Activated naive CD4-positive, alpha-beta T cell treated with anti-CD3 and anti-CD28 coated beads, Interleukin-2, amount 50 U/mL, for 72 hours (primary cell): Measurements from ENCODE around the gene BCR. TPM values are rescaled to one million over a fixed set of nuclear protein-coding genes. Genes with fewer than 3 reads are reported as not detected.

Experiments used
- ATAC-seq, 2 donors: fragments of 150-1000 bp; cut with Tn5 transposase; 2 replicates each; pipeline ENCODE4 v1.10.0; 2021; ENCODE audit warnings: mild to moderate bottlenecking in 2 of 2, moderate library complexity in 2 of 2
- DNase-seq, 2 donors: peaks; one replicate each; pipeline ENCODE4 v3.0.0; 2021 to 2022; ENCODE audit warnings: low spot score in 2 of 2
- H3K27ac Mint-ChIP-seq, 2 donors: one replicate each; pipeline ENCODE4 v1.8.0; 2022; ENCODE audit warnings: mild to moderate bottlenecking in 2 of 2, mixed read lengths in 2 of 2
- H3K36me3 Mint-ChIP-seq, 2 donors: one replicate each; pipeline ENCODE4 v1.8.0; 2022; ENCODE audit warnings: mixed read lengths in 2 of 2
- H3K9me3 Mint-ChIP-seq, 2 donors: one replicate each; pipeline ENCODE4 v1.8.0; 2022; ENCODE audit warnings: mixed read lengths in 2 of 2
- total RNA-seq, 2 donors: library from RNA; stranded (reverse); gene quantifications; one replicate each; pipeline ENCODE4 v1.2.3, GENCODE V29; 2022

The BCR gene
- total RNA-seq, 2 donors from 2014 or later, result 44.9 to 63.7 TPM

DNA sequence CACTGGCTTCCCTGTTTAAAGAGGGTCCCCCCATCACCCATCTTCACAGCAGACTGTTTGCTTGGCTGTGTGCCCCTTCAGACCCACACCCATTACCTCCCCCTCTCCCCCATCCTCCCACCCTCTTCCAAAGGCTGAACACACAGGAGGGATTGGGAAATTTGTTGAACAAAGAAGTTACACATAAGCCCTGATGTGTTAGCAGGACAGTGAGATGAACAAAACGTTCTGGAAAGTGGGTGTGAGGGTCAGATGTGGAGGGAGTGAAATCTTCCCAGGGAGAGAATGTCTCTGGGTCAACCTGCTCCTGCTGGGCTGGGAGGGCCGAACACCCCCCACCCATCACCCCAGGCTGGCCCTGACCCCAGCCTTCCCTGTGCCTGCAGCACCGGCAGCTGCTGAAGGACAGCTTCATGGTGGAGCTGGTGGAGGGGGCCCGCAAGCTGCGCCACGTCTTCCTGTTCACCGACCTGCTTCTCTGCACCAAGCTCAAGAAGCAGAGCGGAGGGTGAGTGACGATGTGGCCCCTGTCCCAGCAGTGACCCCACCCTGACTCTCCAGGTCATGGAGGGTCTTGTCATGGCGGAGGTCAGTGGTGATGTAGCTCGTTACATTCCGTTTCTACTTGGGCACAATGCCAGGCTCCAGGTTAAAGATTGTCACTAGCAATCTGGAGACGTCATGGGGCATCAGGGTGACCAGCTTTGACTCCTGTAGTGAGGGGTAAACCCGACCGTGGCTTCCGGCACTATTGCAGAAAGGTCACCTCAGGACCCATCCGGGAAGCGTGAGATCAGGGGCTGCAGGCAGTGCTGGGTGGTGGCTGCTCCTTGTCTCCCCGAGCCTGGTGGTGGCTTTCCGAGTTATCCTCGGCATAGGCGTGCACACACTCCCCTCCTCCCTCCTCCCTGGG lies 103.5 kb downstream of the BCR start:
- no peaks in the 10 kb centered on the region for H3K9me3 Mint-ChIP-seq
- ATAC-seq (no peak), DNase-seq (no peak)
- H3K36me3 Mint-ChIP-seq, result no peaks in the 10 kb centered on the region
- H3K27ac Mint-ChIP-seq, result no peak overlapping the region

DNA sequence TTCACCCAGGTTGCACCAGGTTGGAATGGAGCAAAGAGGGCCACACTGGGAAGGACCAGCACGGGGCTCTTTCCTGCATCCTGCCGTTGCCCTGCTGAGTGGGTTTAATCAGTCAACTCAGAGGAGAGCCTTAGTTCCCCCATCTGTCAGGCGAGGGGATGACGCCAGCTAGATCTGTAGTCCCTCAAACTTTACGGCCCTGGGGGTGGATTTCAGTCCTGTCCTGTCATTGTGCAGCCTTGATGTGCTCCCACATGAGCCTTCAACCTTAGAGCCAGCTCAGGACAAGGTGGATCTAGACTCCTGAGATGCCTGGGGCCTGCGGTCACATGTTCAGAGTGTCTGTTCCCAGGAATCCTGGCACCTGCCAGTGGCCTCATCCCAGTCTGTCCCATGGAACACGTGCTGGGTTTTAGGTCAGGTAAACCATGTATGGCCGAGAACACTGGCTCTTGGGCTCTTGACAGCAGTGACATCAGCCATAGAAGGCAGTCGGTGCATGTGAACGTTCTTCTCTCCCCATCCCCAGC lies 104.3 kb downstream of the BCR start:
- ATAC-seq (no peak), DNase-seq (no peak)
- Mint-ChIP-seq H3K27ac (peak overlapping the region in 1 of 2 donors; percentile 33), H3K9me3 (no peaks in the 10 kb centered on the region), H3K36me3 (no peaks in the 10 kb centered on the region)

DNA sequence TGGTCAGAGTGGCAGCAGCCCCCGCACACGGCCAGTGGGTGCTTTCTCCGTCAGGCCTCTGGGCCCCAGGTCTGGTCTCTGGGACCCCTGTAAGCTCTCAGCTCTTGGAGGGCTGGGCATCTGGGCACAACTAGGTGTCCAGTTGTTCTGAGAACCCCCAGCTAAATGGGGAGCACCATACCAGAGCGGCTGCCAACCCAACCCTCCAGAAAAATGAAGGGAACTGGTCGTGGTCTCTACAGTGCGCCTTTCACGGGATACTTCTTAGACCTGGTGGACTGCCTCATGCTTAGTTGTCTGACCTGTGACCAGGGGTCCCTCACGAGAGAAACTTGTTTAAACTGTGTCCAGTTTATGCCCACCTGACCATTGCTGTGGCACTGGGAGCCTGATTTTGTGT lies 104.9 kb downstream of the BCR start:
- Mint-ChIP-seq H3K27ac (peak overlapping the region in 1 of 2 donors; percentile 33), H3K36me3 (no peaks in the 10 kb centered on the region), H3K9me3 (no peaks in the 10 kb centered on the region)
- ATAC-seq, result no peak
- DNase-seq, result no peak

DNA sequence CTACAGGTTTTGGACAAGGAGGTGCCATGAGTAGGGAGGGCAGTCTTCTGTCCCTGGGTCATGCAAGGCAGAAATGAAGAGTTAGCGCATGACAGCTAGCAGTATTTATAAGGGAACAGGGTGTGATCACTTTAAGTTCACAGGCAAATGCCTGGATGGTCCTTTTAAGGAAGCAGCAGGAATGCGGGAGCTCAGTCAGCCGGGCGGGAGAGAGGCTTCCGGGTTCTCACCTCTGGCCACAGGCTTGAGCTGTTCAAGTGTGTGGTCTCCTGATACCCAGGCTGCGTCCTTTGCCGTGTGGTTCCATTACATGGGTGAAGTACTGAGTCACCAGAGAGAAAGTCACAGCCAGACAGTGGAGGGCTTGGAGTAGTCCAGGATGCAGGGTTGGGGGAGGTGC lies 105.4 kb downstream of the BCR start:
- H3K27ac Mint-ChIP-seq, result peak overlapping the region in 1 of 2 donors; percentile 84
- H3K36me3 Mint-ChIP-seq, result no peaks in the 10 kb centered on the region
- H3K9me3 Mint-ChIP-seq, result no peaks in the 10 kb centered on the region
- DNase-seq, result no peak
- no peak for ATAC-seq

DNA sequence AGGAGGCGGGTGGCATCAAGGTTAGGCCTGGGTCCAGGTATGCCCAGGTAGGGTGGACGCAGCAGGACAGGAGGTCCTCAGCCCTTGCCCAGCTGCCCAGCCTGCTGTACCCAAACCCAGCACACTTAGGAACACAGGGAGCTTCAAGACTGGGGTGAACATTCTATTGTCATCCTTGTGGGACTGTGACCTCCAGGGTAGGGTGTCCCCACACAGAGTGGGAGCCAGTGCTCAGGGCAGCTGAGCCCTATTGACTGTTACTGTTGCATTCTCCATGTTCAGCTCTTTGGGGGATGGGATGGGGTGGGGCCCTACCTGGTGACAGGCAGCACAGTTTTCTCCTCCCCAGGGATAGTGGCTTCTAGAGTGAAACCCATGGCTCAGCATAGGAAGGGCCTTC lies 106.0 kb downstream of the BCR start:
- no peak for DNase-seq
- no peak for ATAC-seq
- Mint-ChIP-seq H3K9me3 (no peaks in the 10 kb centered on the region), H3K36me3 (no peaks in the 10 kb centered on the region), H3K27ac (no peak overlapping the region)

DNA sequence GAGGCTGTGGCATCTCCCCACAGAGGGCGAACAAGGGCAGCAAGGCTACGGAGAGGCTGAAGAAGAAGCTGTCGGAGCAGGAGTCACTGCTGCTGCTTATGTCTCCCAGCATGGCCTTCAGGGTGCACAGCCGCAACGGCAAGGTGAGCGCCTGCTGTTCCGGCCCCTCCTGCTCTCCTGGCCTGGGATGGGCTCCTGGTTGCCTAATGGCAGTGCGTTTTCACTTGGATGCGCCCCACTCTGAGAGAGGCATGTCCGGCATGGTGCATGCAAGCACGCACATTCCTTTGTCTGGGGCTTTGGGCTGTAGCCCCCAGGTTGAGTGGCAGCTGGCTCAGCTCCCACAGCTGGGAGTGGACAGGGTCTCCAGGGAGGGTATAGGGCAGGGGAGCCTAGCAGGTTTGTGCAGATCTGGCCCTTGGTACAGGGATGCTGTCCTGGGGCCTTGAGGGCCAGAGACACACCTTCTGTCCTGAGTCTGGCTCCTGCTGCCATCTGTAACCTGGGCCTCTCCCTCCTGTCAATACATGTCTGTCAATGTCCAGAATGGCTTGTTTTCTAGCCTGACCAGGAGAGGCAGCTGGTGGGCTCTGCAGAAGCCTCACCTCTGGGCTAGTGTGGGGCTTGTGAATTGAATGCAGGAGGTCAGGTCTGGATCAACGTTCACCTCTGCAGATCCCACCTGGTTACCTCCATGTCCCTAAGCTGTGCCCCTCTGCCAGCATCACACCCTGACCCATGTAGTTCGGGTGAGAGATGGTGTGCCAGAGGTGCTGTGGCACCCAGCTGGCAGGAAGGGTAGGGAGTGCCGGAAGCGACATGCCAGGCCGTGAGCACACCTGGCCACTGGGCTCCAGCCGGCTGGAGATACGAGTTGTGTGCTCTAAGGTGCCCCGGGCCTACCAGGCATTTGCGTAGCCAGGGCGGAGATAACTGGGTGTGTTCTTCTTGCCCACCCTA lies 107.1 kb downstream of the BCR start:
- H3K36me3 Mint-ChIP-seq, result no peaks in the 10 kb centered on the region

DNA sequence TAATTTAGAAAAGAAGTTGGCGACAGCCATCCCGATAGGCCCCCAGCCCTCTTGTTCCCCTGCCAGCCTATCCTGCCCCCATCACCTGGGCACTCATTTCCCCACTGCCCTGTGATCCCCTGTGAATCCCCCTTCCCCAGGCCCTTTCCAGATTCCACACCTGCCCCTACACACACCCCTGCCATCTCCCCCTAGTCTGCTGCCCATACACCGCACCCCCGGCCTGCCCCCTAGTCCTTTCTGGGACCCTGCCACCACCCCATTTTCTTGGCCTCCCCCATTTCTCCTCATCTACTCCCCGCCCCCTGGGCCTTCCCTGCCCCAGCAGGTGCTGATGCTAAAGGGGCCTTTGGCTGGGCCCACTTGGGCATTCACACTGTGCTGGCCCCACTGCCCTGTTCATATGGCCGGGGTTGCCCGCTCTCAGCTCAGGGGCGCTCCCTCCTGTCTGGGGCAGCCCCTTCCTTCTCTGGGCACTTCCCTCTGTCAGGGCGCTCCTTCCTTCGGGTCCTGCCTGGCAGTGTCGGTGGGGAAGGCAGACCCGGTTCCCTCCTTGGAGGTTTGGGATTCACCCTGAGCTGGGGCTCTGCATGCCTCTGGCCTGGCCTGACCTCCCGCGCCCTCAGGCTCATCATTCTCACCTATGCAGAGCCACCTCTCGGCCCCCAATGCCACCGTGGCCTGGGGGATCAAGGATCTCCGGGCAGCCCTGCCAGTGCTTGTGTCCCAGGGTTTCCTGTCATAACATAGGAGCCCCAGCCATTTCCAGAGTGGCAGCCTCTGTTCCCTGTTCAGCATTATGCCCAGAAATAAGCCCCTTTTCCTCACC lies 108.2 kb downstream of the BCR start:
- H3K36me3 Mint-ChIP-seq, result no peaks in the 10 kb centered on the region
- no peak for DNase-seq
- peak overlapping the region in 1 of 2 donors; percentile 38 for H3K27ac Mint-ChIP-seq
- no peaks in the 10 kb centered on the region for H3K9me3 Mint-ChIP-seq
- no peak for ATAC-seq

More for the DNA sequence above, 107.1 kb downstream of the BCR start:
- no peaks in the 10 kb centered on the region for H3K9me3 Mint-ChIP-seq
- ATAC-seq (no peak), DNase-seq (no peak)
- H3K27ac Mint-ChIP-seq, result peak overlapping the region in 1 of 2 donors; percentile 24

DNA sequence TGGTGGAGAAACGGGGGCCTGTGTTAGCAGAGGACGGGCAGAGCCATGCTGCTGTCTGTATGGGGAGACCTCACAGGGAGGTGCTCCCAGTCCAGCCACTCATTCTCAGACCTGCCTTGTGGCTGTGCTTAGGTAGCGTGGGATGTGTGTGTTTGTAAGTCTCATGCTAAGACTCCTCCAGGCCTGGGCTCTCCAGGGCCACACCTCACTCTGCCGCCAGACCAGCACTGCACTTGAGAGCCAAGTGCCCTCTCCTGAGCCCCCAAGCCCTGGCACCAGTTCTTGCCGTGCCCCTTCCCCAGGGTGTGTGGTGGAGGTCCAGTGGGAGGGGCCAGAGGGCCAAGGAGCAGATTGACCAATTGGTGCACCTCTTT lies 108.8 kb downstream of the BCR start:
- H3K9me3 Mint-ChIP-seq, result no peaks in the 10 kb centered on the region
- DNase-seq, result no peak
- H3K36me3 Mint-ChIP-seq, result no peaks in the 10 kb centered on the region
- H3K27ac Mint-ChIP-seq, result no peak overlapping the region
- no peak for ATAC-seq

DNA sequence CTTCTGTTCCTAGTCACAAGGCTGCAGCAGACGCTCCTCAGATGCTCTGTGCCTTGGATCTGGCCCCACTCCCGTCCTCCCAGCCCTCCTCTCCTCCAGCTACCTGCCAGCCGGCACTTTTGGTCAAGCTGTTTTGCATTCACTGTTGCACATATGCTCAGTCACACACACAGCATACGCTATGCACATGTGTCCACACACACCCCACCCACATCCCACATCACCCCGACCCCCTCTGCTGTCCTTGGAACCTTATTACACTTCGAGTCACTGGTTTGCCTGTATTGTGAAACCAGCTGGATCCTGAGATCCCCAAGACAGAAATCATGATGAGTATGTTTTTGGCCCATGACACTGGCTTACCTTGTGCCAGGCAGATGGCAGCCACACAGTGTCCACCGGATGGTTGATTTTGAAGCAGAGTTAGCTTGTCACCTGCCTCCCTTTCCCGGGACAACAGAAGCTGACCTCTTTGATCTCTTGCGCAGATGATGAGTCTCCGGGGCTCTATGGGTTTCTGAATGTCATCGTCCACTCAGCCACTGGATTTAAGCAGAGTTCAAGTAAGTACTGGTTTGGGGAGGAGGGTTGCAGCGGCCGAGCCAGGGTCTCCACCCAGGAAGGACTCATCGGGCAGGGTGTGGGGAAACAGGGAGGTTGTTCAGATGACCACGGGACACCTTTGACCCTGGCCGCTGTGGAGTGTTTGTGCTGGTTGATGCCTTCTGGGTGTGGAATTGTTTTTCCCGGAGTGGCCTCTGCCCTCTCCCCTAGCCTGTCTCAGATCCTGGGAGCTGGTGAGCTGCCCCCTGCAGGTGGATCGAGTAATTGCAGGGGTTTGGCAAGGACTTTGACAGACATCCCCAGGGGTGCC lies 109.8 kb downstream of the BCR start:
- Mint-ChIP-seq H3K36me3 (no peaks in the 10 kb centered on the region), H3K9me3 (no peaks in the 10 kb centered on the region), H3K27ac (no peak overlapping the region)
- ATAC-seq, result peak; percentile 54 to 59
- peak in 1 of 2 donors; percentile 70 for DNase-seq

DNA sequence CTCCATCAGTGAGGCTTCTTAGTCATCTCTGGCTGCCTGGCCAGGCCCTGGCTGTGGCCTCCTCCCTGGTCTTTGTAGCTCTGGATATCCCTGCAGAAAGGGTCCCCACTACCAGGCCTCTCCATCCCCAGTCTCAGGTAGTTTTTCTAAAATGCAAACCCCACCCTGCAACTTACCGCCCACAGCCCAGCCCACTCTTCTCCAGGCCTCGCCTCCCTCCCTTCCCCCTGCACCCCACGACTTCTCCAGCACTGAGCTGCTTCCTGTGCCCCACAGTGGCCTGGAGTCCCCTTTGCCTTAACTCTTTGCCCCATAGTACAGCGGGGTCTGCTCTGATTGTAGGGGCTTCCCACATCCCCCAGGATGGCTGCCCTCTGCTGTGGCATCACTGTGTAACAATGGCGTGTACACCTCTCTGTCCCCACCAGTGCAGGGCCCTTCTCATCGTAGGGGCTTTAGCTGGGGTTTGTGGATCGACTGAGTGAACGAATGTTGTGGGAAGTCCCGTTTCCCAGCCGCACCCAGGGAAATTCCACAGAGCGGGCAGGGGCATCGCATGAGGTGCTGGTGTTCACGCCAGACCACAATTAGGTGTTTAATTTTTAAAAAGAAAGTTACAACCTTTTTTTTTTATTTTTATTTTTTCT lies 111.6 kb downstream of the BCR start:
- no peaks in the 10 kb centered on the region for H3K36me3 Mint-ChIP-seq
- no peaks in the 10 kb centered on the region for H3K9me3 Mint-ChIP-seq
- ATAC-seq, result no peak
- no peak for DNase-seq
- H3K27ac Mint-ChIP-seq, result peak overlapping the region in 1 of 2 donors; percentile 47

DNA sequence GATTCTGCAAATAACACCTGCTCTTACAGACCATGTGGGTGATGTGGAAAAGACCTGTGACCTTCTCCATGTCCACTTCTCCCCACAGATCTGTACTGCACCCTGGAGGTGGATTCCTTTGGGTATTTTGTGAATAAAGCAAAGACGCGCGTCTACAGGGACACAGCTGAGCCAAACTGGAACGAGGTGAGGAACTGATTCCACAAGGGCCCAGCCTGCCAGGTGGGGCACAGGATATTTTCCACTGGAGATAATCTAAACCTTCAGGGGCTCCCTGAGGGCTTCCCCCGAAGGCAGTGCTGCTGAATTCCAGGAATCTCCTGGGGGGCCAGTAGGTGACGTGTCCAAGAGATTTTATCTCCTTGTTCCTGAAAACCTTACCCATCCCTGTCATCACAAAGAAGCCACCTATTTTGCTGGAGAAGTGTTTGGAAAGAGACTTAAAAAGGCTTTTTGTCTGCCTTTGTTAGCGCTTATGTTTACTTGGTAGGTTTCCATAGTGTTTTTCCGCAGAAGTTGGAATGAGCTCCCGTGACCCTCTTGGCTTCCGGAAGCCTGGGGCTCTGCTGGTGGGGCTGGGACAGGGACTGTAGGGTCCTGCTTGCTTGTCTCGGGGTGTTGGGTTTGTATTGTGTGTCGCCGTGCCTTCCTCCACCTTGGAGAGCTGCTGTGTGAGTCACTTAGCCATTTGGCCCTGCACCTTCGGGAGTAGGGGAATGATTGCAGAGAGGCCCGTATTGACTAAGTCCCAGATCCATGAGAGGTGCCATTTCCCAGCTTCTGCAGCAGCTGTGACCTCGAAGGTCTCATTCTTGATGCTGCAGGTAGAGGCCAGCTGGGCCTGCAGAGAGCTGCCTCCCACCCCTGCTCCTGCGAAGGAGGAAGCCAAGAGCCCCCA lies 112.4 kb downstream of the BCR start:
- peak overlapping the region in 1 of 2 donors; percentile 62 for H3K27ac Mint-ChIP-seq
- no peaks in the 10 kb centered on the region for H3K36me3 Mint-ChIP-seq
- DNase-seq, result no peak
- H3K9me3 Mint-ChIP-seq, result no peaks in the 10 kb centered on the region
- no peak for ATAC-seq

DNA sequence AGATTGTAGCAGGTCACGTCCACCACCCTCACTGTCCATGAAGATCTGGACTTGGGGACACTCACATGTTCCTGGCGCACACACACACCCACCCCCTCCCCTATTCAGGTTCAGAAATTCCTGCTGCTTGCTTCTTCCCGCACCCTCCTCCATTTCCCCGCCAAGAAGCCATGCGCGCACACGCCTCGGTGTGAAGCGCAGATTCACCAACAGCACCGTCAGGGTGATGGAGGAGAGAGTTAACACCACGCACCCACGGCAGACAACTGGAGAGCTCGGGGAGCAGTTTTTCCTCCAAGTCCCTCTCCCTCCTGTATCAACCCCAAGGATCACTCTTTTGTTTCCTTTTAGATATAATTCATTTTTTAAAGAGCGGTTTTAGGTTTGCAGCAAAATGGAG lies 113.4 kb downstream of the BCR start:
- Mint-ChIP-seq H3K27ac (peak overlapping the region in 1 of 2 donors; percentile 14), H3K36me3 (no peaks in the 10 kb centered on the region), H3K9me3 (no peaks in the 10 kb centered on the region)
- DNase-seq, result no peak
- ATAC-seq, result no peak

DNA sequence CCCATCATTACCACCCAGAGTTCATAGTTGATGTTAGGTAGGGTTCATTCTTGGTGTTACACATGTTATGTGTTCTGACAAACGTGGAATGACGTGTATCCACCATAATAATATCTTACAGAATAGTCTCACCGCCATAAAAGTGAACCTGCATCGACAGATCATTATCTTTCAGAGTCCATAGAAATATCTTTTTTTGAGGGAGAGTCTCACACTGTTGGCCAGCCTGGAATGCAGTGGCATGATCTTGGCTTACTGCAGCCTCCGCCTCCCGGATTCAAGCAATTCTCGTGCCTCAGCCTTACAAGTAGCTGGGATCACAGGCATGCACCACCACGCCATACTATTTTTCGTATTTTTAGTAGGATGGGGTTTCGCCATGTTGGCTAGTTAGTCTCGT lies 113.9 kb downstream of the BCR start:
- Mint-ChIP-seq H3K27ac (no peak overlapping the region), H3K36me3 (no peaks in the 10 kb centered on the region), H3K9me3 (no peaks in the 10 kb centered on the region)
- DNase-seq (no peak), ATAC-seq (no peak)

DNA sequence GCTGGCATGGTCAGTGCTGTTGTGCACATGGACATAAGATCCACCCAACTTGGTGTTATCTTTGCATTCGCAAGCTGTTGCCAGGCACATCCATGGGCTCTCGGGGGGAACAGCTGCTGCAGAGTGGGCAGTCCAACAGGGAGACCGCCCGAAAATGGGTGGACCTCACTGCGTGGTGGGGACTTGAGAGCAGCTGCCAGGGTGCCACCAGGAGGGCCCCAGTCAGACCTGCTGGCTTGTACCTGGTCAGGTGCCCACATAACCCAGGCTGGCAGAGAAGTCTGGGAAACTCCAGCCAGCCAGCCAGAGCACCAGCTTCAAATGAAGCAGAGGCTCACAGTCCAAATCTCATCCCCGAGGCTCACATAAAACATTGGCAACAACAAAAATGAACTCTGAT lies 120.2 kb downstream of the BCR start:
- DNase-seq (no peak), ATAC-seq (no peak)
- no peaks in the 10 kb centered on the region for H3K36me3 Mint-ChIP-seq
- peak overlapping the region in 1 of 2 donors; percentile 19 for H3K27ac Mint-ChIP-seq
- no peaks in the 10 kb centered on the region for H3K9me3 Mint-ChIP-seq
